HS-27A (cell line): Measurements from ENCODE around the gene HNRNPA3.
A peak's percentile ranks its signal among the peaks of the same experiment; 100 is the strongest.
"Not testable (repeated sequence)": the region's sequence is repeated elsewhere in the genome, so short reads cannot be mapped to it uniquely, and the experiment has no call there.

Experiments used
- DNase-seq: peaks from one replicate; pipeline ENCODE4 v3.0.0-alpha.2; 2012; ENCODE audit warnings: low read depth, missing footprints

Gene HNRNPA3

GRCh38 chr2:177212106-177212890 lies at the start of gene HNRNPA3:
HNRNPA3 (plus strand) TSS chr2:177212794; CDS start chr2:177212800, 6 bp downstream.
- DNase-seq, result peak; percentile 87

- no peak for DNase-seq
Measured at GRCh38 chr2:177164131-177164530, 48.5 kb upstream of the HNRNPA3 start.

GRCh38 chr2:177164584-177165052 lies 48.0 kb upstream of the HNRNPA3 start:
- DNase-seq, result no peak

- no peak for DNase-seq
Measured at GRCh38 chr2:177165061-177165583, 47.5 kb upstream of the HNRNPA3 start.

- no peak for DNase-seq
Measured at GRCh38 chr2:177165721-177166711, 46.6 kb upstream of the HNRNPA3 start.

- no peak for DNase-seq
Measured at GRCh38 chr2:177169810-177170514, 42.6 kb upstream of the HNRNPA3 start.

GRCh38 chr2:177171418-177171865 lies 41.2 kb upstream of the HNRNPA3 start:
- no peak for DNase-seq

GRCh38 chr2:177172034-177172880 lies 40.3 kb upstream of the HNRNPA3 start:
- peak; percentile 73 for DNase-seq

GRCh38 chr2:177174486-177174885 lies 38.1 kb upstream of the HNRNPA3 start:
- DNase-seq, result no peak

GRCh38 chr2:177175917-177176668 lies 36.5 kb upstream of the HNRNPA3 start:
- DNase-seq, result no peak

GRCh38 chr2:177178797-177179196 lies 33.8 kb upstream of the HNRNPA3 start:
- DNase-seq, result no peak

- no peak for DNase-seq
Measured at GRCh38 chr2:177179227-177179626, 33.4 kb upstream of the HNRNPA3 start.

- not testable (repeated sequence) for DNase-seq
Measured at GRCh38 chr2:177179671-177180070, 32.9 kb upstream of the HNRNPA3 start.

- no peak for DNase-seq
Measured at GRCh38 chr2:177180269-177181000, 32.2 kb upstream of the HNRNPA3 start.

GRCh38 chr2:177183860-177184259 lies 28.7 kb upstream of the HNRNPA3 start:
- no peak for DNase-seq

- no peak for DNase-seq
Measured at GRCh38 chr2:177184606-177185005, 28.0 kb upstream of the HNRNPA3 start.

- DNase-seq, result not testable (repeated sequence)
Measured at GRCh38 chr2:177186038-177186437, 26.6 kb upstream of the HNRNPA3 start.

GRCh38 chr2:177187631-177188312 lies 24.8 kb upstream of the HNRNPA3 start:
- DNase-seq, result peak; percentile 27
